22Rv1 (cell line): Measurements from ENCODE around the gene MISP3.

Source experiments
- H3K27ac ChIP-seq: fragments of 450-650 bp; 2 replicates; pipeline ENCODE4 v1.5.1; 2017
- ZFX ChIP-seq: fragments of 450-650 bp; IDR thresholded peaks from 2 replicates; pipeline ENCODE4 v1.6.1; 2017; ENCODE audit warnings: antibody characterized with exemption, borderline replicate concordance
- TF ChIP-seq, protein P1 (sequence below): fragments of 450-650 bp; IDR thresholded peaks from 2 replicates; pipeline ENCODE4 v1.5.1; 2017; ENCODE audit warnings: mild to moderate bottlenecking

Gene MISP3

DNA sequence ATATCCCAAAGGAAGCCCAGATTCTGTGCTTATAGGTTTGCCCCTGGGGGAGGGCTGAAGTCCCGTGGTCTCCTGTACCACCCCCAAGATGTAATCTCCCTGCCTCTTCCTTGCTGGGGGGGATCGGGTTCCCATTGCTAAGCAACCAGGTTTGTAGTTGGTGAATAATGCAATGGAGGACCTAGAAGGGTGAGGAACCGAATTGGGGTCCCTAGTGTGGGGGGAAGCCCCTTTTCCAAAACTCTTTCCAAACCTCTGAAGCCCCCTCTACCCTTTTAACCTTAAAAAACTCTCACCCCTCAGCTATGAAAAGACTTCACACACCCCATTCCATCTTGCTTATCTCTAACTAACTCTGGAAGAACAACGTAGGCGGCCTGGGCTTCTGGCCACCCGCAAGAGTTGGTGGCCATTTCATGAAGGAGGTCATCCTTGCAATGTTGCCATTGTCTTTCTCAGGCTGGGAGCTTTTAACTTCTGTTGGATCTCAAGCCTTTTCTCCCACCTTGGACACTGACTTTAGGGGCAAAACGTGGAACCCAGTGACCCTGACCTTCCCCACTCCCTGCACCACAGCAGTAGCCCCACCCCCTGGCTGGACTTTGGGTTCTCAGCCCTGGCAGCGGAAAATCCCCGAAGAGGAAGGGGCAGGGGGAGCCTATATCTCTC is 11.4 kb upstream of the MISP3 start:
- no peak for TF ChIP-seq ZFX
- TF ChIP-seq, protein P1, sequence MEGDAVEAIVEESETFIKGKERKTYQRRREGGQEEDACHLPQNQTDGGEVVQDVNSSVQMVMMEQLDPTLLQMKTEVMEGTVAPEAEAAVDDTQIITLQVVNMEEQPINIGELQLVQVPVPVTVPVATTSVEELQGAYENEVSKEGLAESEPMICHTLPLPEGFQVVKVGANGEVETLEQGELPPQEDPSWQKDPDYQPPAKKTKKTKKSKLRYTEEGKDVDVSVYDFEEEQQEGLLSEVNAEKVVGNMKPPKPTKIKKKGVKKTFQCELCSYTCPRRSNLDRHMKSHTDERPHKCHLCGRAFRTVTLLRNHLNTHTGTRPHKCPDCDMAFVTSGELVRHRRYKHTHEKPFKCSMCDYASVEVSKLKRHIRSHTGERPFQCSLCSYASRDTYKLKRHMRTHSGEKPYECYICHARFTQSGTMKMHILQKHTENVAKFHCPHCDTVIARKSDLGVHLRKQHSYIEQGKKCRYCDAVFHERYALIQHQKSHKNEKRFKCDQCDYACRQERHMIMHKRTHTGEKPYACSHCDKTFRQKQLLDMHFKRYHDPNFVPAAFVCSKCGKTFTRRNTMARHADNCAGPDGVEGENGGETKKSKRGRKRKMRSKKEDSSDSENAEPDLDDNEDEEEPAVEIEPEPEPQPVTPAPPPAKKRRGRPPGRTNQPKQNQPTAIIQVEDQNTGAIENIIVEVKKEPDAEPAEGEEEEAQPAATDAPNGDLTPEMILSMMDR = no peak
- no peak overlapping the region for H3K27ac ChIP-seq

DNA sequence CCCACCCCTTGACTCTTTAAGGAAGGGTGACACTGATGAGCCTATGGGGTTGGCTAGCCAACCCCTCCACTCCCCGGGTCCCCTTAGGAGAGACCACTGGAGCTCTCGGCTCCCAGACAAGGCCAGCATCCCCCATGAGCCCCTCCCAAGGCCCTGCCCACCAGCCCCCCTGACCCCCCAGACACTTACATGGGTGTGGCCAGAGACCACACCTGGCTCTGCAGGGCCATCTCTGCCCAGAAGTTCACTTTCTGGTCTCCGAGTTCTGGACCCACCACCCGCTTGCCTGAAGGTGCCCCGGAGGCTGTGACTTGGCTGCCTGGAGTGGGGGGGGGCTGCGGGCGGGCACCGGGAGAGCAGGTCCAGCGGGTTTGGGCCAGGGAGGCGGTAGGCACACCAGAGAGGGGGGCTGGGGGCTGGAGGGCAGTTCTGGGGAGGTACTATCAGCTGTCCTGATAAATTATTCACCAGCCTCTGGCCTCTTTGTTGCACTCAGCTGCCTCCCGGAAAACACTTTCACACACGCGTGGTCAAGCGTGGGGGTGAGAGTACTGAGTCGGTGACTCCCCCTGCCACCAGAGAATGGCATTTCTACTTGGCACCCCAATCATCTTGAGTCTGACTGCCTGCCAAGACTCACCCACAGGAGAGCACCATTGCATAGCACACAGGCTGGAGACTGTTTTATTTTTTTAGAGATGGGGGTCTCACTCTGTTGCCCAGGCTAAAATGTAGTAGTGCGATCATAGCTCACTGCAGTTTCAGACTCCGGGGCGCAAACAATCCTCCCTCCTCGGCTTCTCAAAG is 10.6 kb upstream of the MISP3 start, which contains the start of gene PALM3:
Gene PALM3 (minus strand): TSS at position 326 of the 807 bp plus-strand sequence. CDS start 96 bp downstream, at position 230.
- TF ChIP-seq ZFX = no peak
- TF ChIP-seq, protein P1 = no peak
- no peak within 1 kb of the TSS for H3K27ac ChIP-seq

- TF ChIP-seq ZFX = no peak
- TF ChIP-seq, protein P1 = no peak
- no peak overlapping the region for H3K27ac ChIP-seq
Observed at GRCh38 chr19:14062558-14062855, 10.1 kb upstream of the MISP3 start.

DNA sequence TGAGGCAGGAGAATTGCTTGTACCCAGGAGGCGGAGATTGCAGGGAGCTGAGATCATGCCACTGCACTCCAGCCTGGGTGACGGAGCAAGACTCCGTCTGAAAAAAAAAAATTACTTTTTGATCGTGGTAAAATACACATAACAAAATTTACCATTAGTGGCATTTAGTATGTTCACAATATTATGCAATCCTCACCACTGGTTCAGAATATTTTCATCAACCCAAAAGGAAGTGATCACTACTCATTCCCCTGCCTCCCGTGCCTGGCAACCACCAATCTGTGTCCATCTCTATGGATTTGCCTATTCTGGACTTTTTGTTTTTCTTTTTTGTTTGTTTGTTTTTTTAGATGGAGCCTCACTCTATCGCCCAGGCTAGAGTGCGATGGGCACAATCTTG is 9.5 kb upstream of the MISP3 start:
- no peak overlapping the region for H3K27ac ChIP-seq
- no peak for TF ChIP-seq ZFX
- TF ChIP-seq, protein P1 = no peak

DNA sequence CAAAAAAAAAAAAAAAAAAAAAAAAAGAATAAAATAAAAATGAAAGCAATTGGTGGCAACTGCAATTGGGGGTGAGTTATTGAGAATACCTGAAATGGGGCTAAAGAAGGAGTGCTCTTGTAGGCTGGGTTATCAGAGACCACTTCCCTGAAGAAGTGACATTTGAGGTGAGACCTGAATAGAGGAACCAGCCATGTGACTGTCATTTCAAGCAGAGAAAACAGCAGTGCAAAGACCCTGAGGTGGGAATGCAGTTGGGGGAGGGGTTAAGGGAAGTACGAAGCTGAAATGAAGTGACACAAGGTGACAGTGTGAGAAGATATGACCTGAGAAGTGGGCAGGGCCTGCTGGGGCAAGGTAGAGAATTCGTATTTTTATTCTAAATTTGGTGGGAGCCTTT is 6.5 kb upstream of the MISP3 start:
- H3K27ac ChIP-seq = no peak overlapping the region
- no peak for TF ChIP-seq ZFX
- TF ChIP-seq, protein P1 = no peak

DNA sequence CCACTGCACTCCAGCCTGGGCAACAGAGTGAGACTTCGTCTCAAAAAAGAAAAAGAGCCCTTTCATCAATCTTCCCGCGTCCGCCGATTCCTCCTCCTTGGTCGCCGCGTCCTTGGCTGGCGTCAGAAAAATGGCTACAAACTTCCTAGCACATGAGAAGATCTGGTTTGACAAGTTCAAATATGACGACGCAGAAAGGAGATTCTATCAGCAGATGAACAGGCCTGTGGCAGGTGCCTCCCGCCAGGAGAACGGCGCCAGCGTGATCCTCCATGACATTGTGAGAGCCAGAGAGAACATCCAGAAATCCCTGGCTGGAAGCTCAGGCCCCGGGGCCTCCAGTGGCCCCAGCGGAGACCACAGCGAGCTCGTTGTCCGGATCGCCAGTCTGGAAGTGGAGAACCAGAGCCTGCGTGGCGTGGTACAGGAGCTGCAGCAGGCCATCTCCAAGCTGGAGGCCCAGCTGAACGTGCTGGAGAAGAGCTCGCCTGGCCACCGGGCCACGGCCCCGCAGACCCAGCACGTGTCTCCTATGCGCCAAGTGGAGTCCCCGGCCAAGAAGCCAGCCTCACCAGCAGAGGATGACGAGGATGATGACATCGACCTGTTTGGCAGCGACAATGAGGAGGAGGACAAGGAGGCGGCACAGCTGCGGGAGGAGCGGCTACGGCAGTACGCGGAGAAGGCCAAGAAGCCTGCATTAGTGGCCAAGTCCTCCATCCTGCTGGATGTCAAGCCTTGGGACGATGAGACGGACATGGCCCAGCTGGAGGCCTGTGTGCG is 2.1 kb upstream of the MISP3 start:
- no peak for TF ChIP-seq ZFX
- TF ChIP-seq, protein P1 = no peak
- no peak overlapping the region for H3K27ac ChIP-seq
